Measurements from ENCODE around the gene RPS25. TPM values are rescaled to one million over a fixed set of nuclear protein-coding genes. Genes with fewer than 3 reads are reported as not detected.
"Not testable (repeated sequence)": the region's sequence is repeated elsewhere in the genome, so short reads cannot be mapped to it uniquely, and the experiment has no call there.

The RPS25 gene
- total RNA-seq, 1 donor = 1,067 TPM

DNA sequence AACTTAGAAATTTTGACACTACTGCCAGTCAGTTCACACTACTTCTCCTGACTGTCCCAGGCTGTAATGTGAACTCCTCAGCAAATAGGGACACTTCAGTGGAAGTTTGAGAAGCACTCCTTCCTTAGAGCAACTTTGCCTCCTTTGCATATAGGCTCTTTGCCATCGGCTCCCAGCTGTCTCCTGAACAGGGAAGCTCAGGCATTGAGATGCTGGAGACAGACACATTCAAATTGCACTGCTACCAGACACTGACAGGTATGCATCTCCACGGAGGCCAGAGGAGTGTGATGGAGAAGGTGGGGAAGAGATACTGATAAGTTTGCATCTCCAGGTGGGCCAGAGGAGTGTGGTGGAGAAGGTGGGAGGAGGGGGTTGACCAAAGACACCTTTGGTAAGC, 1.9 kb upstream of the RPS25 start:
- no peak for DNase-seq (ENCODE audit: low read depth in 2 of 3, low spot score in 2 of 3)

DNA sequence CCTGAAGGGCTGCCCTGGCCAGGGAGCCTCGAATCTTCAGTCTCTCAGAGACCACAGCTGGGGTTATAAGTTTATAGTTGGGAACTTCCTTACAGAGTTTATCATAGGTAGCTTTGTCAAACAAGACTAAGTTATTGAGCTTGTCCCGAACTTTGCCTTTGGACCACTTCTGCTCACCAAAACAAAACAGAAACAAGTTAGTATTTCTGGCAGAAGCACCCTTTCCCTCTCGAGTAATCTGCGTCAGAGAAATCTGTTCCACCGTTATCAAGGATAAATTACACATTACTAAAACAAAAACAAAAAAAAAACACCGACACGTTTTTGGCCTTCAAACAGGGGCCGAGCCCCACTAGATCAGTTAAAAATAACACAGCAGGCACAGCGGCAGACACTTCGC, 766 bp downstream of the RPS25 start:
- DNase-seq (ENCODE audit: low read depth in 2 of 3, low spot score in 2 of 3) = not testable (repeated sequence)

DNA sequence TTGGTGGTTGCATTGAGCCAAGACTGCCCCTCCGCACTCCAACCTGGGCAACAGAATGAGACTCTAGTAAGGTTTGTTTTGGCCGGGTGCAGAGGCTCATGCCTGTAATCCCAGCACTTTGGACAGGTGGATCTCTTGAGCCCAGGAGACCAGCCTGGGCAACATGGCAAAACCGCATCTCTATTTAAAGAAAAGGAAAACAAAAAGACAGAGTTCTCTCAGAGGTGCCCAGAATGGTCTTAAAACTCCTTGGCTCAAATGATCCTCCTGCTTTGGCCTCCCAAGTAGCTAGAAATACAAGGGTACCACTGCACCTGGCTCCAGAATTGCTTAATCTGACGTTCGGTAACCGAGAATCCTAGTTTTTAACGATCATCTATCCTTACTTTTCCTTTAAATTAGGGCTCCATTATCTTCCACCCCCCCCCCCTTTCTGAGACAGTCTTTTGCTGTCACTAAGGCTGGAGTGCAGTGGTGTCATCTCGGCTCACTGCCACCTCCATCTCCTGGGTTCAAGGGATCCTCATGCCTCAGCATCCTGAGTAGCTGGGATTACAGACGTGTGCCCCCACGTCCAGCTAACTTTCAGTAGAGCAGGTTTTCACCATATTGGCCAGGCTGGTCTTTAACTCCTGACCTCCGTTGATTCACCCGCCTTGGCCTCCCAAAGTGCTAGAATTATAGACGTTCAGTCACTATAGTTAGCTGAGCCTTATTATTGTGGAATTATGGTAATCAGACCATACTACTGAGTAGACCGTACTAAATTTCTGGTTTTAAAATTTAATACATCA, 1.7 kb downstream of the RPS25 start:
- DNase-seq (ENCODE audit: low read depth in 2 of 3, low spot score in 2 of 3) = no peak

DNA sequence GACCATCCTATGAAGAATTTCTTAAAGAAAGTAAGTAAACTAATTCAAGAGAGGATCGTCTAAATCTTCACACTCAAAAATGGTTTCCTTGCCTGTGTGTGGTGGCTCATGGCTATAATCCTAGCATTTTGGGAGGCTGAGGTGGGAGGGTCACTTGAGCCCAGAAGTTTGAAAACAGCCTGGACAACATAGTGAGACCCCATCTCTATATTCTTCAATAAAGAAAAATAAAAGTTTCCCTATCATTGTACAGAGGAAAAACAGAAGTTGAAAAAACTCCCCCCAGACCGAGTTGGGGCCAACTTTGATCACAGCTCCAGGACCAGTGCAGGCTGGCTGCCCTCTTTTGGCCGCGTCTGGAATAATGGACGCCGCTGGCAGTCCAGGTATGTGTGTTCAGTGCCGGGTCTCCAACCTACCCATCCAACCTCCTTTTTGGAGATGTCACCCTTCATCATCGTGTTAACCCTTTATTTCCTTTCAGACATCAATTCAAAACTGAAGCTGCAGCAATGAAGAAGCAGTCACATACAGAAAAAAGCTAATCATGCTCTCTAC, 3.0 kb downstream of the RPS25 start:
- peak in 1 of 3 donors; percentile 18 for DNase-seq (ENCODE audit: low read depth in 2 of 3, low spot score in 2 of 3)

DNA sequence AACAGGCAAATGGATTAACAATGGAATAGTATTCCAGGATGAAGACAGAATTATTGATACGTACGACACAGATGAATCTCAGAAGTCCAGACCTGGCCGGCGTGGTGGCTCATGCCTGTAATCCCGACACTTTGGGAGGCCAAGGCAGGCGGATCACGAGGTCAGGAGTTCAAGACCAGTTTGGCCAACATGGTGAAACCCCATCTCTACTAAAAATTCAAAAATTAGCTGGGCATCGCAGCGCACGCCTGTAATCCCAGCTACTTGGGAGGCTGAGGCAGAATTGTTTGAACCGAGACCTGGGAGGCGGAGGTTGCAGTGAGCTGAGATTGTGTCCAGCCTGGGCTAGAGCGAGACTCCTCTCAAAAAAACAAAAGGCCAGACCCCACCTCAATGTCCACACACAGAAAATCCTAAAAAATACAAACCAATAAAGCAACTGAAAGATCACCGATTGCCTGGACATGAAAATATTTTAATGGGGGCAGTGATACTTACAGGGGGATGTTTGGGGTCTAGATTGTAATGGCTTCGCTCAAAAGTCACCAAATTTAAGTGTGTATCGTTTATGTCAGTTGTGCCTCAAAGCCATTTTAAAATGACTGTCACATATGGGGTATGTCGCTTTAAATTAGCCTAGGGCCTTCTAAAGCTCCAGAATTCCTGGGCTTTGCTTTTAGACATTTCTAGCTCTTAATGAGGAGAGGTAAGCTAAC, 3.8 kb downstream of the RPS25 start:
- DNase-seq (ENCODE audit: low read depth in 2 of 3, low spot score in 2 of 3) = no peak

DNA sequence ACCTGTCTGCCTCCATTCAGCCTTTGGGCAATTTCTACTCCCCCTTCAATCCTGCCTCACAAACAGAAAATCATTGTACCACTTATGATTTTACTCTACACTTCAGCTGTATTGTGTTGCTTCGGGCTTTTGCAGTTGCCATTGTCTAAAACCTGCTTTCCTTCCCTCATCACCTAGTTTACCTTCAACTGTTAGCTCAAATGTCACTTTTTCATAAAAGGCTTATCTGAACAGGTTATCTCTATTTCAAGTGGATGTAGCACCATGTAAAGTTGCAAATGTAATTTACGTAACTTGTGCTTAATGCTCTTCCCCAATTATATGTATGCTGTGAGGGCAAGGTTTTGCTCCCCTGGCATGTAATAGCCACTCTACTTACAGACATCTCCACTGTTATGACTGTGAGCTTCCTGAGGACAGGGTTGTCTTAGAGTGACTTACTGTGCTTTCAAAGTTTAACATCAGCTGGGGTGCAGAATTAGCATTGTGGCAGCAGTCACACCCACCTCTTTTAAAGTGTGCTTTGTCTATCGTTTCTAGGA, 5.4 kb downstream of the RPS25 start:
- DNase-seq (ENCODE audit: low read depth in 2 of 3, low spot score in 2 of 3) = no peak

DNA sequence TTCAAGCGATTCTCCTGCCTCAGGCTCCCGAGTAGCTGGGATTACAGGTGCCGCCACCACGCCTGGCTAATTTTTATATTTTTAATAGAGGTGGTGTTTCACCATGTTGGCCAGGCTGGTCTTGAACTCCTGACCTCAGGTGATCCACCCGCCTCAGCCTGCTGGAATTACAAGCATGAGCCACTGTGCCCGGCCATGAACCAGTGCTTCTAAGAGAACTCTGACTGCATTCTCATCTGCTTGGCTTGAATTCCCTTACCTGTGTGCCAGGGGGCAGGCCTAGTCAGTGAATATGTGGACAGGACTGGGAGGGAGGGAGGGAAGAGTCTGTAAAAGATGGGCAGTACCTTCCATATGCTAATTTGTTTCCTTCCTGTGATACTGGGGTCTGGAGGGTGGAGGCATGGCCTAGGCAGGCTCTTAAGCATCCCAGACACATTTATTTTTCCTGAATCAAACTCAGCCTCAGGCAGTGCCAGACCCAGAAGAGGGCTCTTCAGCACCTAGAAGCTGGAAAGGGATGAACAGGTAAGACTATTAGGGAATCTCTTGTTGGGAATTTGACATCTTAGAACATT, 6.6 kb downstream of the RPS25 start:
- DNase-seq (ENCODE audit: low read depth in 2 of 3, low spot score in 2 of 3) = no peak

DNA sequence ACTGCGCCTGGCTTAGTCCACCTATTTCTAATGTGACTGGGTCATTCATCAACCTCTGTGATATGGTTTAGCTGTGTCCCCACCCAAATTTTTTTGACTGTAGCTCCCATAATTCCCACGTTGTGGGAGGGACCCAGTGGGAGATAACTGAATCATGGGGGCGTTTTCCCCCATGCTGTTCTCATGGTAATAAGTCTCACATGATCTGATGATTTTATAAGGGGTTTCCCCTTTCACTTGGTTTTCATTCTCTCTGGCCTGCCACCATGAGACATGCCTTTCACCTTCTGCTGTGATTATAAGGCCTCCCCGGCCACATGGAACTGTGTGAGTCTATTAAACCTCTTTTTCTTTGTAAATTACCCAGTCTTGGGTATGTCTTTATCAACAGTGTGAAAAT, 11.5 kb downstream of the RPS25 start:
- DNase-seq (ENCODE audit: low read depth in 2 of 3, low spot score in 2 of 3) = no peak

DNA sequence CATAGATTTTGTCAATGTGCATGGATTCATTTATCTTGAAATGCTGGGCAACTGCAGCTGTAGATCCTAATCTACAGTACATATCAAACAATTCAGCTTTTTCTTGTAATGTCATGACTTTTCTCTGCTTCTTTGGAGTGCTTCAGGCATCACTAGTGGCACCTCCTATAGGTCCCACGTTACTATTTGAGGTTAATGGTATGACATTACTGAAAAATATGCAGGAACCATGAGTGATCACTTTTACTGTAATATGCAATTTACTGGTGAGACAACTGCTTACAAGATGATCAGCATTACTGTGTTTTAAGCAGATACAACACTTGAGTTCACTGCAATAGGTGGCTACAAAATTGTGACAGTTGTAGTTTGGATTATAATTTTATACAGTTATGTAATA, 17.2 kb downstream of the RPS25 start:
- no peak for DNase-seq (ENCODE audit: low read depth in 2 of 3, low spot score in 2 of 3)

DNA sequence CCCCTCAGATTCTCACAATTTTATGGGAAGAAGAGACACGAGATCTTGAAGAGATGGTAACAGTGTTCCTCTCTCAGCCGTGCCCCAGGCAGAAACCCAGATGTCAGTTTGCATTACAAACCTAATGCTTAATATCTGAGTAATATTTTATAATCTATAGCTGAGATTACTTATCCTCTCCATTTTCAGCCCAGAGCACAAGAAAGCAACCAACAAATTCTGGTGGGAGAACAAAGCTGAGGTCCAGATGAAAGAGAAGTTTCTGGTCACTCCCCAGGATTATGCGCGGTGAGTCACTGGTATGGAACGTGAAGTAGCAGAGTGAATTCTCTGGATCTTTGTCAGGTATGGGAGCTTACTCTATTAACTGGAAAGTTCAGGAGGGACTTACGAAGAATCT, 19.3 kb downstream of the RPS25 start:
- DNase-seq (ENCODE audit: low read depth in 2 of 3, low spot score in 2 of 3) = no peak

DNA sequence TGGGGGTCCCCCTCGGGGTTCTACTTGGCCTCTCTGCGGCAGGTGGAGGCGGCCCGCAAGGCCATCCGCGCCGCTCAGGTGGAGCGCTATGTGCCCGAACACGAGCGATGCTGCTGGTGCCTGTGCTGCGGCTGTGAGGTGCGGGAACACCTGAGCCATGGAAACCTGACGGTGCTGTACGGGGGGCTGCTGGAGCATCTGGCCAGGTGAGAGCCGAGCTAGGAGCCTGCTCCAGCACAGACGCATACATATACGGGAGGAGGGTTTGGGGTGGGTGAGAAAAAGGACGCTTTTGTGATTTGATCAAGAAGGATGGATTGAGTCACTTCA, 19.8 kb downstream of the RPS25 start:
- no peak for DNase-seq (ENCODE audit: low read depth in 2 of 3, low spot score in 2 of 3)

DNA sequence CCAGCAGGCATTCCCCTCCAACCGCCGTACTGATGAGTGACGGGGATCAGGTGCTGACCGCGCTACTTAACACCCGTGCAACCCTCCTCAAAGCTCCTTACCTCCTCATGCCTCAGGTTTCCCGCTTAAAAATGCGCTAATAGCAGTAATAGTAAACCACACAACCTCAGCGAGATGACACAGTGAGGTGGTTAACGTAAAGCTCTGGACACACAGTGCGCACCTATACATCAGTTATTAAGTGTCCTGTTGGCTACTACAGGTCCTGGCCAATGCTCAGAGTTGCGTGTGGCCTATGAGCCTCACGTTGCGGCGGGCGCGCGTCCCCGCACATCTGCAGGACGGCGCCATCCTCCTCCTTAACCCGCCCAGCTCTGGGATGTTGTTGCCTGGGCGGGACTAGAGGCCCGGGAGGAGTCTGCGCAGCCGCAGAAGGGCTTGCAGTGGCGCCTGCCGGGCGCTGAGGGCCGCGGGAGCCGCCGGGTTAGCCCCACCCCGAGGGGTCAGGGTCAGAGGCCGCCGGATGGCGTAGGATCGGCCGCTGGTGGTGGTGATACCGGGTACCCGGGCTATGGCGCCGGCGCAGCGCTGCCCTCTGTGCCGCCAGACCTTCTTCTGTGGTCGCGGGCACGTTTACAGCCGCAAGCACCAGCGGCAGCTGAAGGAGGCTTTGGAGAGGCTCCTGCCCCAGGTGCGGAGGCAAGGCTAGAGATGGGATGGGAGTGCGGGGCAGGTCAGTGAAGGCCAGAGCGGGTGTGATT, 20.3 kb downstream of the RPS25 start, which contains the start of gene CENATAC:
Gene CENATAC (plus strand): TSS at position 512 of the 761 bp plus-strand sequence. CDS start 60 bp downstream, at position 572.
- DNase-seq (ENCODE audit: low read depth in 2 of 3, low spot score in 2 of 3) = peak; percentile 85 to 89 (median 87)

DNA sequence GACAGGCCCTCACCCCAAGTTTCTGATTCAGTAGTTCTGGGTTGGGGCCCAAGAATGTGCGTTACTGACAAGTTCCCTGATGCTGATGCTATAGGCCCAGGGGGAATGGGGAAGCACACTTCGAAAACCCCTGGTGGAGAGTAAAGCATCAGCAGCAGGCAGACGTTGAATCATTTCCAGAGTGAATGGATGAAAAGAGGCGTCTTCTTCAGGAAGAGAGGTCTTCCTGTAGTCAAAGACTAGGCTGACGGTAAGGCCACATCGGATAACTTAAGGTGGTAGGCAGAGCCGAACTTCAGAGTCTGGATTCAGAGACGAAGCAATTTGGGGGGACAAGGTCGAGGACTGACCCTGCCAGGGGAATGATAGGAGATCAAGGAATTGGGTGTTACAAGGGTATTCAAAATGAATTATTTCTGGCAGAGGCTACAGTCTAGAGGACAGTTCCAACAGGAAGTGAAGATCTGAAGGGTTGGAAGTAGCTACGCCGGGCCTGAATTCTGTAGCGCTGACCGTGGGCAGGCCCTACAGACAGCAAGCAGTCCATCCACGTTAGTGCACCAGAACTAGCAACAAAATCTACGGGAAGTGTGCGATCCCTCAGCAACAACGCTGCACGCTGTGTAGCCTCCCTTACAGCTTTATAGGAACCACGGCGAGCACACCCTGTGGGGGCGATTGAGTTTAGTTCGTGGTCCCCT, 21.1 kb downstream of the RPS25 start:
- peak; percentile 23 to 71 (median 65) for DNase-seq (ENCODE audit: low read depth in 2 of 3, low spot score in 2 of 3)

DNA sequence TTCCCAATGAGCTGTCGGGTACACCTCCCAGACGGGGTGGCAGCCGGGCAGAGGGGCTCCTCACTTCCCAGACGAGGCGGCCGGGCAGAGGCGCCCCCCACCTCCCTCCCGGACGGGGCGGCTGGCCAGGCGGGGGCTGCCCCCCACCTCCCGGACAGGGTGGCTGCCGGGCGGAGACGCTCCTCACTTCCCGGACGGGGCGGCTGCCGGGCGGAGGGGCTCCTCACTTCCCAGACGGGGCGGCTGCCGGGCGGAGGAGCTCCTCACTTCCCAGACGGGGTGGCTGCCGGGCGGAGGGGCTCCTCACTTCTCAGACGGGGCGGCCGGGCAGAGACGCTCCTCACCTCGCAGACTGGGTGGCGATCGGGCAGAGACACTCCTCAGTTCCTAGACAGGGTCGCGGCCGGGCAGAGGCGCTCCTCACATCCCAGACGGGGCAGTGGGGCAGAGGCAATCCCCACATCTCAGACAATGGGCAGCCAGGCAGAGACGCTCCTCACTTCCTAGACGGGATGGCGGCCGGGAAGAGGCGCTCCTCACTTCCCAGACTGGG, 26.6 kb downstream of the RPS25 start:
- not testable (repeated sequence) for DNase-seq (ENCODE audit: low read depth in 2 of 3, low spot score in 2 of 3)

DNA sequence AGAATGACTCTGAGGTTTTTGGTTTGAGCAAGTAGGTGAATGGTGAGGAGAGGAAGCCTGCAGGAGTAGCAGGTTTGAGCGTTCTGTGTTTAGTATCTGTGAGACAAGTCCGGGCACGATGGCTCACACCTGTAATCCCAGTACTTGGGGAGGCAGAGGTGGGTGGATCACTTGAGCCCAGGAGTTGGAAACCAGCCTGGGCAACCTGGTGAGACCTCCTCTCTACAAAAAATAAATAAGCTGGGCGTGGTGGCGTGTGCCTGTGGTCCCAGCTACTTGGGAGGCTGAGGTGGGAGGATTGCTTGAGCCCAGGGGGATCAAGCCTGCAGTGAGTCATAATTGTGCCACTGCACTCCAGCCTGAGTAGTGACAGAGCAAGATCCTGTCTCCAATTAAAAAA, 29.9 kb downstream of the RPS25 start:
- DNase-seq (ENCODE audit: low read depth in 2 of 3, low spot score in 2 of 3) = no peak

DNA sequence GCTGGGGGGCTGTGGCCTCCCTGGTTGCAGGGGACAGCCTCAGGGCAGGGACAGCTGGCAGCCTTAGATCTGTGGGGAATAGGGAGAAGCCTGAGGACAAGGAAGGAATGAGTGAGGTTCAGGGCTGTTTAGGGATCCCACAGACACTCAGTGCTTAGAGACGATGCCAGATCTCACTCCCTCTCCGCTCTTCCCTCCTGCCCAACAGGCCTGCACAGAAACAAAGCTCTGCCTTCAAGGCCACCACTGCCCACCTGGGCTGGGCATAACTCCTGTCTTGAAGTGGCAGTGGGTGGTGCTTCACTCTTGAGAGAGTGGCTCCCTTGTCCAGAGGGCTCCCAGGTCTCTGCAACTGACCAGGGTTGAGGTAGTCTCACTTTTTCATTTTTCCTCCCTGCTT, 33.3 kb downstream of the RPS25 start:
- DNase-seq (ENCODE audit: low read depth in 2 of 3, low spot score in 2 of 3) = no peak

DNA sequence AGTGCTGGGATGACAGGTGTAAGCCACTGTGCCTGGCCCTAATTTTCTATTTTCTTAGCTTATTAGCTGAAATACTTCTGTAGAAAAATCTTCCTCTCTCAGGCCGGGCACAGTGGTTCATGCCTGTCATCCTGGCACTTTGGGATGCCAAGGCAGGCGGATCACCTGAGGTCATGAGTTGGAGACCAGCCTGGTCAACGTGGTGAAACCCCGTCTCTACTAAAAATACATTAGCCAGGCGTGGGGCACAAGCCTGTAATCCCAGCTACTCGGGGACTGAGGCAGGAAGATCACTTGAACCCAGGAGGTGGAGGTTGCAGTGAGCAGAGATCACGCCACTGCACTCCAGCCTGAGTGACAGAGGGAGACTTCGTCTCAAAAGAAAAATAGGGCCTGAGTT, 33.8 kb downstream of the RPS25 start:
- DNase-seq (ENCODE audit: low read depth in 2 of 3, low spot score in 2 of 3) = not testable (repeated sequence)

DNA sequence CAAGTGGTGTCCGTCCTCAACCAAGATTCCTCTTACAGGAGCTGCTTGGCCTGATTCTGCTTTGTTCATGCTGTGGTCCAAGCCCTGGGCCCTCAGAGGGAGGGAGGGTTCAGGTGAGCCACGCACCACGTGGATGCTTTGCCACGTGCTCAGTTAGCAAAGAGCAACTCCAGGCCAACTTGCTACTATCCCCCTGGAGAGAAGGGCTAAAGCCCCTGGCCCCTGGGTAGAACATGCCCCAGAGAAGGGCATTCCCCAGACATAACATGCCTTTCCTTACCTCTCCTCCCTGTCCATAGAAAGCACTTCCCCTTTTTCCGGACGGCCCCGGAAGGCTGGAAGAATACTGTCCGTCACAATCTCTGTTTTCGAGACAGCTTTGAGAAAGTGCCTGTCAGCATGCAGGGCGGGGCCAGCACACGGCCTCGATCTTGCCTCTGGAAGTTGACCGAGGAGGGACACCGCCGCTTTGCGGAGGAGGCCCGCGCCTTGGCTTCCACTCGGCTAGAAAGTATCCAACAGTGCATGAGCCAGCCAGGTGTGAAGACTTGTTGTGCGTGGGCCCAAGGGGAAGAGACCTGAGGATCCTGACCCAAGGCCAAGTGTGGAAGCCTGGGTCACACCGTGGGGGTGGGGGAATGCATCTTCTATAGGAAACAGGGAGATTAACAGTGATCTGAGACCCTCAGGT, 37.8 kb downstream of the RPS25 start:
- DNase-seq (ENCODE audit: low read depth in 2 of 3, low spot score in 2 of 3) = no peak

DNA sequence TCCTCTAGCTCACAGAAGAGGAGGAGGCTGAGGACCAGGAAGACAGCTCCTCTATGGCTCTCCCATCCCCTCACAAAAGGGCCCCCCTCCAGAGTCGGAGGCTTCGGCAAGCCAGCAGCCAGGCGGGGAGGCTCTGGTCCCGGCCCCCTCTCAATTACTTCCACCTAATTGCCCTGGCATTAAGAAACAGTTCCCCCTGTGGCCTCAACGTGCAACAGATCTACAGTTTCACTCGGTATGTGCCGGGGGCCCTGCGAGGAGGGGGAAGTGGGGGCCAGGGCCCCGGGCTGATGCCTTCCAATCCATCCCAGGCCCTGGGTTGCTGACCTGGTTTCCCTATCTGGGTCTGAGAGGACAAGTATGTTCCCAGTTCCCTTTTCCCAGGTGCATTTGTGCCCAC, 38.7 kb downstream of the RPS25 start:
- DNase-seq (ENCODE audit: low read depth in 2 of 3, low spot score in 2 of 3) = peak in 2 of 3 donors; percentile 36 to 60
